GM19193 (cell line): Measurements from ENCODE around the gene PITX2.

Experiments
- POLR2A ChIP-seq: IDR thresholded peaks from 4 replicates; pipeline ENCODE4 v1.6.1; 2011; ENCODE audit not compliant: insufficient read depth, insufficient read length; ENCODE audit errors: extremely low read depth

PITX2 gene

DNA sequence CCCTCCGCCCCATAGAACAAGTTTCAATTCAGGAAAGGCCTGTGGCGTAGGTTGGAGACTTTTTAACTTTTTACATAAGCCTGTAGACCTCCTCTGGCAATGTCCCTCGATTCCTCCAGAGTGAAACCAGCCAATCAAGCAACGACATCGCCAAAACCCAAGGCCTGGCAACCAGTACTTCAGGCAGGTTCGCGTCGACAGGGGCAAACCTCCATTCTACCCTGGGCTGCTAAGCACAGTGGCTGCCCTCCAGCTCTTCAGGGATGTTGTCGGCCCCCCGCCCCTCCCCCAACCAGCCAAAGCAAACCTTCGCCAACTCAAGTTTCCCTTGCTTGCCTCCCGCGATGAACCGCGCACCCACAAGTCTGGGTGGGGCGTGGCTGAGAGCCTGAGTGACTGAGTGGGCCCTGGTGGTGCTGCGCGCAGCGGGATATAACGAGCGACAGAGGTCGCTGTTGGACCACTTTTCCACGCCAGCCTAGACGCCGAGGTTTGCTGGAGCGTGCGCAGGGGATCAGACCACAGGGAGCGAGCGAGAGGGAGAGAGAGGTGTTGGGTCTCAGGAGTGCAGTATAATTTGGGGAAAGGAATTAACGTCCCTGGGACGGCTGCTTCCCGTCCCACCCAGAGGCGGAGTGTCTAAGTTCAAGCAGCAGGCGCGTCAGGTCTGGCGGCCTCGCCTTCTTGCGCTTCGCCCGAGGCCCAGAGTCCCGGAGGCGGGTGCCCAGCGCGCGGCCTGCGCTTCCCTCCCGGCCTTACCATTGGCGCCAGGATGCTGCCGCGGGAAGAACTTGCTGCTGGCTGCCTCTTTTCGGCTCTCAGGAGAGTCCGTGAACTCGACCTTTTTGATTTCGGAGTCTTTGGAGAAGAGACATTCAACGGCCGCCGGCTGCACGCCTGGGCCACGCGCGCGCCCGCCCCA is 9.0 kb upstream of the PITX2 start:
- TF ChIP-seq POLR2A, result no peak

DNA sequence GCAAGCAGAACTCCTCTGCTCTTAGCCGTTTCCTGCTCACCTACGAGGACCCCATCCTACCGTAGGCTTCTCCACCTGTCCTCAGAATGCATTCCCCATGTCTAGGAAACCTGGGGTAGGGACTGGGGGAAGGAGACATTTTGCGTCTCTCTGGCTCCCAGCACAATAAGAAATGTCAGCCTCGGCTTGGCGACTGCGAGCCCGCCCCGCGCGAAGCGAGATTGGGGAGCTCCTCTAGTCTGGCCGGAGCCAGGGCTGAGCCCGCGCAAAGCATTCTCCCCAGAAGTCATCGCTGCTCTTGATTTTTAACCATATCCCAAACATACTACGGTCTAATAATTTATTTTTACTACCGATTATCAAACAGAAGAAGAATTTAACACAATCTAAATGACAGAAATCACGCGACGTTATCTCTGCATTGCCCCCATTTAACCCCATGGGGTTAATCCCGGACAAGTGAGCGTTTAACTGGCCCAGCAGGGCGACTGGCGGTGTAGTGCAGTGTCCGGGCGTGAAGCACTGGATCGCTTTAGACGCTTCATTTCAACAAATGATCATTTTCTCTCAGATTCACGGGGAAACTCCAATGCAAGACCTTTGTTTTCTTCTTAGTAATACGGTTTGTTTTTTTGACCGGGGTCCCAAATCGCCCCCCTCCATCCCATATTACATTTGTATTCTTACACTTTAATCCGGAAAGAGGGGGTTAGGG is 8.0 kb upstream of the PITX2 start:
- TF ChIP-seq POLR2A, result no peak

DNA sequence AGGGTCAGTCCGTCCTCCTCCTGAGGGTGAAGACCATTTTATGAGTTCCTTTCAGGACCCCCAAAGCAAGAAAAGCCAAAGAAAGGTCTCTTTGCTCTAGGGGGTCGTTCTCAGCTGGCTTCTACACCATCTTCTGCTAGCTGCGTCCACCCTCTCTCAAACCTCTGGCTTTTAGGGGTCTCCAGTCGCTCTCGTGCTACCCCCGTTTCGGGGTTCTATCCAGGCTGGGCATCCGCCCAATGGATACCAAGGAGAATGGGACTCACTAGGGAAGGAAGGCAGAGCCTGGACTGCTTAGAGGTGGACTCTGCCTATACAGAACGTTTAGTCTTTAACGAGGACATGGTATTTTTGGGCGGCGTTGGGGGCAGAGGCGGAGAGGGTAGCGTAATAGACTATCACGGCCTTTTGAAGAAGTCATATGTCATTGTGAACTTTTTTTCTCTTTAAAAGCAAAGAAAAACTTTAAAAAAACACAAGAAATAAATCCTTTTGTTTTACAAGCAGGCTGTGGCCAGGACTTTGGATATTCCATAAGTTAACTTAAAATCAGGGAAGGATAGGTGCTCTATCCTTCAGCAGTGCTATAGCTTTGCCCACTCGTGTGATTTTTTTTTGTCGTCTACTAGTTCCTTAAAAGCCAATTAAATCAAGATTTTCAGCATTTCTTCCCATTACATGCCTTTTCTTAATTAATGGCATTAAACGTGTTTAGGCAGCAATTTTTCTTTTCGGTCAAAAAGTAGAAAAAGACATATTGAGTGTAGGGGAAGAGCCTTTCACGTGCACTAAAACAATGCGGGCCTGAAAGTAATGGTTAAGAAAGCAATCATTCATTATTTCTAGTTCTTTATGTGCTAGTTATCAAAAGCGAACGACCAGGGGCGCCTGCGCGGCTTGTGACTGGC is 7.2 kb upstream of the PITX2 start:
- no peak for TF ChIP-seq POLR2A

DNA sequence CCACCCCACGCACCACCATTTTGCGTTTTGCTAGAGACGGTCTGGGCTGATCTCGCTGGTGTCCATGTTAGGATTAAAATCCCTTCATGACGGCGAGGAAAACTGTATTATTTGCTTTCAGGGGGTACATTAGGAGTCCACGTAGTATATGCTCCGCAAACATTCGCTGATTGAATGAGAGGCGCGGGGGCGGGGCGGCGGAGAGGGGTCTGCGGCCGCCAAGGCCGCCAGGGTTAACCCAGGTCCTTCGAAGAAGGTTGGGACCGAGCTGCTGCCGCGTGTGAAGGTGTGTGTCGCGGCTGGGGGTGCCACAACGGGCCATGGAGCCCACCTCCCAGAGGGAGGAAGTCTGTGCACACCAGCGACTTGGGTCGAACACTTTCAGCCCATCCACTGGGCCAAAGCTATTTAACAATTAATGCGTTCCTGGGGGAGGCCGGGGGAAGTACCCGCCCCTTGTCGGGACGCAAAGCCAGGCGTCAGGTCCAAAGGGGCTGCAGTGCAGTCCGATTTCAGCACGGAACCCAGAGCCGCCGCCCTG is 6.4 kb upstream of the PITX2 start:
- no peak for TF ChIP-seq POLR2A

- no peak for TF ChIP-seq POLR2A
Observed at GRCh38 chr4:110628663-110629213, 5.9 kb upstream of the PITX2 start.

- no peak for TF ChIP-seq POLR2A
Observed at GRCh38 chr4:110627977-110628662, 5.2 kb upstream of the PITX2 start.

DNA sequence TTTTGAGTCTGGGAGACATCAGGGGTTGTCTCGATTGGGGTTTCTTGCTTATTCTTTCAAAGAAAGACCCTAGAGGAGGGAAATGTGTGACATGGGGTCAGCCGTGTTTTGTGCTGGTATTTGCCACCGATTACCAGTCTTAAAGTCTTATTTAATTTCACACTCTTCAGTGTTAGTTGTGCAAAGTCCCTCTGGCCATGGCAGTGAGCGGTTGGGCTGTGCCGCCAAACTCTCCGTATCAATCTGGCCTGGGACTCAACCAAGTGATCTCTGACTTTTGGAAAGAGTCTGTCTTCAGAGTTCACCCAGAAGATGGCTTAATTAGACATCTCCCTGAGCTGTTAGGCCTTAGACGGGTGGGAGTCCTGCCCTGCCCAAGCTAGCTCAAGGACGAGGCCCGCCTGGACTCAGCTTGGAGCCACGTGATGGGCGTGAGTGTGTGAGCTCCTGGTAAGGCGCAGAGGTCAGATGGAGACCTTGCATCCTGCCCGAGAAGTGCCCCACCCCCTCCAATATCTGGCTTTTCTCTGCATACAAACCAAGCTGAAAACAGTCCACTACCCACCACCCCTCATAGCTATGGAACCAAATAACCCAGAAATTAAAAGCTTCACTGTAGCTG is 3.8 kb upstream of the PITX2 start:
- TF ChIP-seq POLR2A, result no peak

DNA sequence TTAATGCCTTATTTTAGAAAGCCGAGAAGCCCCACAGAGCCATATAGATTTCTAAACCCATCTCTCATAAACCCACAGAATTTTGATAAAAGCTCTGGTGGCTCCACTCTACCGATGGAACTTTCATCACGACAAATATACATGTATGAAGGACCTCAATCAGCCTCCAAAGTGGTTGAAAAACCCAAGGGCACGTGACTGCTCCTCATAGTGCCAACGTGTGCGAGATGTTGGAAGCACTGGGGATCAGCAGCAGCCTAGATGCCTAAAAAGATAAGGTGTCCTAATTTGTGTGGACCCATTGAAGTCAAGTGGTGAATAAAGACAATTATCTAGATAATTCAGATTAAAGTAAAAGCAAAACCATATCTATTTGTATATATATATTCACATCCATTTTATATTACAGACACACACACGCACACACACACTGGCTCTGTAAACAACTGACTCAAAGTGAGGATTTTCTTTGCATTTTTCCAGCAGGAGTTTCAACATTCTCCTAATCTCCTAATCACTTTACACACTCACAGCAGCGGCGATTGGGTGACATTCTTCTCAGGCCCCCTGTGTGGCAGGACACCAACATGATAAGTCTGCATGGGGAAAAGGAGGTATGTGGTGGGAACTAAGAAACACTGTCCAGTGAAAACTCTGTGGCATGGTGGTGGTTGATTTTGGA is 2.8 kb upstream of the PITX2 start:
- TF ChIP-seq POLR2A, result no peak

DNA sequence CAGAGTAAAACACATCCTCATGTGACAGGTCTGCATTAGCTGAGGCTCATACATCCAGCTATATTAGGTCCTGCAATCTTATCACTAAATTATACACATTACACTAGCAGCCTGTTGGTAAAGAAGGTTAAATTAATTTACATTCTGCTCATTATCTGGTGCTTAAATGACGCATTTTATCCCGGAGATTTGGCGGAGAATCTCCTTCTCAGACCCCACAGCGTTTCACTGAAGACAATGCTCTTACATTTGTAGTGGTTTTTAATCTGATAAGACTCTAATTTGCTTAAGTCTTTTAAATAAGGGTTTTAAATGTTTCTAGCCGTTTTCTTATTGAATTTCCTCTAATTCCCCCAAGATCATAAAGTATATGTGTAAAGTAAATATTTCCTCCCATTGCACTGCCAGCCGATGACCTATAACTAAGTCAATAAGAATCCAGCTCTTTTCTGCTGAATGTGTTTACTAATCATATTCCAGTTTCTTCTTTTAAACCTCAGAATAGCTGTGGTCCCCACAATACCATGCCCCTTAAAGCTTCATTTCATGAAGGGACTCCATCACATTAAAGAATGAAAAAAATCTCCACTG is 2.1 kb upstream of the PITX2 start:
- no peak for TF ChIP-seq POLR2A

GRCh38 chr4:110624398-110624780 is 1.5 kb upstream of the PITX2 start:
- no peak for TF ChIP-seq POLR2A

DNA sequence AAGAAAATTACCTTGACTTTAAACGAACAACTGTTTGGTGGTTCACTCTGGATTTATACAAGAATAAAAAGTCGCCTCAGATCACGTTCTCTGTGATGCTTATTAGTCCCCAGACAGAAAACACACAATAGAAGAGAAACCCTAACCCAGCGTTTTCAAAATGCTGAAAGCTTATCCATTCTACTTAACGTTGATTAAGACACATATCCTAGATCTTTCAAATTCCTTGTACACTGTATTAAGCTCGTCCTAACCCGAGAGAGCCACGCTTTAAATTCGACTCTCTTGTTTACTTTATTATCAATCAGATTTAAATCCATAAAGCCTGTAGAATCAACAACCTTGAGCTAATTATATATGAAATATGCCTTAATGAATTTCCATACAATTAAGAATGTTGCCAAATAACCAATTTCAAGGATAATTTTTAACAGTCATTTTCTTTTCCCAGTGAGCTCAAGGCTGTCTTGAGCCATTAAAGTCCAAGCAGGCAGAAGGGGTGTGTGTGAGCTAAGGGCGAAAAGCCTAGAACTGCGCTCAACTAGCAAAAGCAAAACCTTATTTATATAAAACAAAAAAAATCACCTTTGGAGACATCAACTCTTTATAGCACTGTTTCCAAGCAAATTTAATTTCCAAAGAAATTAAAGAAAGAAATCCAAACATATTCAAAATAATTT is 981 bp upstream of the PITX2 start:
- TF ChIP-seq POLR2A, result no peak
